Measurements from ENCODE around the gene IRF2BPL. TPM values are rescaled to one million over a fixed set of nuclear protein-coding genes. Genes with fewer than 3 reads are reported as not detected.

Gene IRF2BPL
- total and polyA plus RNA-seq, 9 of the 15 experiments (the other 6 are each of a cell fraction or from before 2014, with no cell fraction given) = 0.52 to 21.6 (median 2.5) TPM

GRCh38 chr14:77040059-77040740 lies 11.7 kb upstream of the IRF2BPL start (continued):
- TF ChIP-seq ZNF318 (IDR thresholded peaks at IDR 0.05; ENCODE audit: borderline replicate concordance in 1 of 2, low read depth in 1 of 2) (no peak), TAF15 (IDR thresholded peaks at IDR 0.05; ENCODE audit: low read depth, low read length) (no peak), ZNF655 (CRISPR knock-in tag; IDR thresholded peaks at IDR 0.05) (no peak), ZNF717 (CRISPR knock-in tag; IDR thresholded peaks at IDR 0.05) (no peak), ARID3A (IDR thresholded peaks at IDR 0.05; ENCODE audit: borderline replicate concordance, low read depth, low read length) (peak; percentile 72; the same call in 1 of the 2 replicates), PCBP2 (IDR thresholded peaks at IDR 0.05; ENCODE audit: low read depth, low read length, poor library complexity, severe bottlenecking) (no peak), E2F8 (IDR thresholded peaks at IDR 0.05; ENCODE audit: low read depth, partially characterized antibody) (no peak), TFAM (CRISPR knock-in tag; conservative IDR thresholded peaks at IDR 0.05) (no peak), LCOR (CRISPR knock-in tag; IDR thresholded peaks at IDR 0.05) (no peak), CBX2 (IDR thresholded peaks at IDR 0.05; ENCODE audit: insufficient read depth, low read length, poor library complexity, severe bottlenecking) (no peak), GATAD2B (IDR thresholded peaks at IDR 0.05; ENCODE audit: borderline replicate concordance) (no peak), HDAC3 (IDR thresholded peaks at IDR 0.05; ENCODE audit: borderline replicate concordance, partially characterized antibody) (peak; percentile 27)

Measured in K562 (cell line).